ENCODE results near the gene NLRP1. TPM values are rescaled to one million over a fixed set of nuclear protein-coding genes. Genes with fewer than 3 reads are reported as not detected.

NLRP1 gene
- total RNA-seq, result 57.1 TPM

GRCh38 chr17:5584383-5585286 is at the start of gene NLRP1:
TSS of gene NLRP1 (minus strand) at chr17:5584509. CDS start at chr17:5583957, 552 bp downstream.

DNA sequence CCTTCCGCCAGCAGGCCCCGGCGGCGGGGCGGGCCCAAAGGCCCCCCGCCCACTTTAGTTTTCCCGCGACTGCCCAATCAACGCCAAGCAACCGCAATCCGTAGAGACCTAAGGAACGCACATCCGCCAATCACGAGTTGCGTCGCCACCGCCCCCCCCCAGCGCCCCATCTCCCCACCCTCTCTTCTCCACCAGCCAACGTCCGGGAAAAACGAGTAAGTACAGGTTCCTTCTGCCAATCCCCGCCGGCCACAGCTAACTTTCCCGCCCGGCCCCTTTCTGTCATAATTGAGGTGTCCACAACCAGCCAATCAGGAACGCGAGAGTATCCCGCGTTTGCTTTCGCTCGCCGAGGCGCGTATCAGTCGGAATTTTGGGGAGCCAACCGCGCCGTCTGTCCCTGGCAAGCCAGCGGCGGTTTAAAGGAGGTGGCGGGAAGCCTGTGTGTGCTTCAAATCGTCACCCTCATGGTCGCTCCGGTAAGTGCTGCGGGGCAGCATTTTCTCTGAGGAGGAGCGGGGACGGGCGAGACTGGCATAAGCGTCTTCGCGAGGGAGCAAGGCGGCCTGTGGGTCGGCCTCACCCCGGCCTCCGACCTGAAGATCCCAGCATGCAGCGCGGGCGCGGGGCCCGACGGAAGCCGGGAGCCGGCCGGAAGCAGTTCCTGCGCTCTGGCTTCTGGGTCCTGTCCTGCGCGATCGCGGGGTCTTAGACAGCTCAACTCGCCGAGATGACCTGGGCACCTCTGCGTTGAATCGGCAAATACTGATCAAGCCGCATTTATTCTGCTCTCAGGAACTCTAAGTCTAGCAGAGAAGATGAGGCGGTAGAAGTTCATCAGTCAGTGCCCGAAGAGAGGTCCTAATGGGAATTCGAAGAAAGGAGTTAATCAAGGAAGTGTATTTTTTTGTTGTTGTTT is 97.8 kb downstream of the NLRP1 start, which contains the start of gene MIS12:
Gene MIS12 (plus strand): TSS at position 361 of the 919 bp plus-strand sequence. CDS start 2,297 bp downstream, outside the sequence.

GRCh38 chr17:5485270-5486205 is 98.8 kb downstream of the NLRP1 start, which contains the start of gene DERL2:
TSS of gene DERL2 (minus strand) at chr17:5486178. CDS start at chr17:5486161, 17 bp downstream.

Other genes with a start within 250 kb of the NLRP1 start
- gene NUP88, start 164.8 kb downstream of the NLRP1 start, total RNA-seq, result 87.0 TPM
- gene RPAIN, start 164.3 kb downstream of the NLRP1 start, total RNA-seq, result 83.3 TPM
- 104 TPM for gene C1QBP, start 145.4 kb downstream of the NLRP1 start, total RNA-seq
- 16.8 TPM for gene DHX33, start 115.5 kb downstream of the NLRP1 start, total RNA-seq
- gene DERL2, start 98.3 kb downstream of the NLRP1 start, total RNA-seq, result 42.9 TPM
- gene MIS12, start 97.9 kb downstream of the NLRP1 start, total RNA-seq, result 30.3 TPM